Activated CD8-positive, alpha-beta memory T cell treated with anti-CD3 and anti-CD28 coated beads, Interleukin-2, amount 50 U/mL, for 48 hours (primary cell): Measurements from ENCODE around the gene PRSS50.

Experiments used
- DNase-seq: peaks from one replicate; pipeline ENCODE4 v3.0.0-alpha.2; 2020

The PRSS50 gene

GRCh38 chr3:46690798-46691197, 26.9 kb downstream of the PRSS50 start:
- DNase-seq: no peak

- no peak for DNase-seq
Measured at GRCh38 chr3:46685446-46685845, 32.2 kb downstream of the PRSS50 start.

GRCh38 chr3:46684891-46685290, 32.8 kb downstream of the PRSS50 start:
- no peak for DNase-seq

- no peak for DNase-seq
Measured at GRCh38 chr3:46682974-46683373, 34.7 kb downstream of the PRSS50 start.

GRCh38 chr3:46681856-46682540, 35.7 kb downstream of the PRSS50 start:
- DNase-seq: no peak

GRCh38 chr3:46681387-46681786, 36.3 kb downstream of the PRSS50 start:
- DNase-seq: no peak

GRCh38 chr3:46680298-46680826, 37.3 kb downstream of the PRSS50 start:
- DNase-seq: no peak

GRCh38 chr3:46679681-46680080, 38.0 kb downstream of the PRSS50 start:
- no peak for DNase-seq

- no peak for DNase-seq
Measured at GRCh38 chr3:46678280-46678679, 39.4 kb downstream of the PRSS50 start.

GRCh38 chr3:46677411-46677726, 40.3 kb downstream of the PRSS50 start:
- DNase-seq: no peak

GRCh38 chr3:46676601-46677410, 40.9 kb downstream of the PRSS50 start:
- DNase-seq: no peak

GRCh38 chr3:46675843-46676567, 41.7 kb downstream of the PRSS50 start:
- no peak for DNase-seq

GRCh38 chr3:46675426-46675825, 42.2 kb downstream of the PRSS50 start:
- no peak for DNase-seq

GRCh38 chr3:46674031-46674845, 43.4 kb downstream of the PRSS50 start:
- DNase-seq: no peak

GRCh38 chr3:46673151-46674030, 44.3 kb downstream of the PRSS50 start:
- no peak for DNase-seq

- no peak for DNase-seq
Measured at GRCh38 chr3:46672349-46672695, 45.3 kb downstream of the PRSS50 start.

- DNase-seq: no peak
Measured at GRCh38 chr3:46671541-46672348, 45.9 kb downstream of the PRSS50 start.

- DNase-seq: no peak
Measured at GRCh38 chr3:46670891-46671427, 46.7 kb downstream of the PRSS50 start.

GRCh38 chr3:46670000-46670890, 47.4 kb downstream of the PRSS50 start:
- DNase-seq: no peak
